Natural killer cell (primary cell): ENCODE measurements around the gene UROC1. TPM values are rescaled to one million over a fixed set of nuclear protein-coding genes. Genes with fewer than 3 reads are reported as not detected.

ENCODE experiments used
- ATAC-seq, 3 donors: fragments of 150-1000 bp in 2 of 3; fragments of 200-7000 bp in 1 of 3; cut with Tn5 transposase; 1 replicate in 1 of 3; 2 replicates in 2 of 3; pipeline ENCODE4 v1.10.0; 2021; ENCODE audit warnings: mild to moderate bottlenecking in 2 of 3, moderate library complexity in 2 of 3
- DNase-seq, 2 donors: peaks; one replicate each; pipeline versions ENCODE4 v3.0.0 to v3.0.0-alpha.2; 2013 to 2021; ENCODE audit warnings: mixed read lengths in 1 of 2
- H3K27ac ChIP-seq: one replicate; pipeline ENCODE4 v1.5.1; 2013; ENCODE audit warnings: mild to moderate bottlenecking, low read length
- H3K27me3 ChIP-seq: one replicate; pipeline ENCODE4 v1.6.1; 2013; ENCODE audit warnings: low read length; ENCODE audit not compliant: control insufficient read depth, insufficient read depth
- H3K36me3 ChIP-seq: one replicate; pipeline ENCODE4 v1.6.1; 2013; ENCODE audit warnings: low read length; ENCODE audit not compliant: control insufficient read depth, insufficient read depth
- H3K4me1 ChIP-seq: one replicate; pipeline ENCODE4 v1.6.1; 2013; ENCODE audit warnings: low read length; ENCODE audit not compliant: control insufficient read depth, insufficient read depth
- H3K4me3 ChIP-seq: one replicate; pipeline ENCODE4 v1.5.1; 2013; ENCODE audit warnings: low read length
- H3K9me3 ChIP-seq: one replicate; pipeline ENCODE4 v1.6.1; 2013; ENCODE audit warnings: low read length; ENCODE audit not compliant: control insufficient read depth, insufficient read depth
- H3K27ac Mint-ChIP-seq, 2 donors: one replicate each; pipeline ENCODE4 v1.8.0; 2022; ENCODE audit warnings: mild to moderate bottlenecking in 2 of 2, mixed read lengths in 2 of 2, moderate library complexity in 1 of 2
- H3K27me3 Mint-ChIP-seq, 2 donors: one replicate each; pipeline ENCODE4 v1.8.0; 2022; ENCODE audit warnings: low read depth in 2 of 2, mixed read lengths in 2 of 2
- H3K36me3 Mint-ChIP-seq: one replicate; pipeline ENCODE4 v1.8.0; 2022; ENCODE audit warnings: mixed read lengths
- H3K4me1 Mint-ChIP-seq, 2 donors: one replicate each; pipeline ENCODE4 v1.8.0; 2022; ENCODE audit warnings: mixed read lengths in 2 of 2
- H3K4me3 Mint-ChIP-seq: one replicate; pipeline ENCODE4 v1.8.0; 2022; ENCODE audit warnings: mild to moderate bottlenecking, moderate library complexity, mixed read lengths
- H3K9me3 Mint-ChIP-seq, 2 donors: one replicate each; pipeline ENCODE4 v1.8.0; 2022; ENCODE audit warnings: mixed read lengths in 2 of 2
- WGBS: methylation state at CpG from one replicate; pipeline ENCODE4 v1.1.7; 2013; ENCODE audit warnings: missing lambda C conversion rate; ENCODE audit not compliant: insufficient coverage; 5-methylcytosine and 5-hydroxymethylcytosine counted together
- intact Hi-C: fragments of 100-400 bp; cut with micrococcal nuclease; formaldehyde crosslinking; loops from one replicate; pipeline ENCODE4 v1.14.2; 2022
- total RNA-seq, 4 donors: library from RNA; stranded (reverse); fragments of 120-200 nt in 1 of 4; gene quantifications; one replicate each; pipeline versions ENCODE4 v1.2.3 to v1.2.4, GENCODE V29; 2013 to 2022
- TF ChIP-seq, protein P1 (sequence below): fragments of 200-600 bp; IDR thresholded peaks from one replicate; pipeline ENCODE4 v1.8.0; 2022; ENCODE audit warnings: antibody characterized with exemption

Gene UROC1
- total RNA-seq, 3 donors from 2014 or later (not counting 1 experiment from before 2014, with no cell fraction given) = not detected

DNA sequence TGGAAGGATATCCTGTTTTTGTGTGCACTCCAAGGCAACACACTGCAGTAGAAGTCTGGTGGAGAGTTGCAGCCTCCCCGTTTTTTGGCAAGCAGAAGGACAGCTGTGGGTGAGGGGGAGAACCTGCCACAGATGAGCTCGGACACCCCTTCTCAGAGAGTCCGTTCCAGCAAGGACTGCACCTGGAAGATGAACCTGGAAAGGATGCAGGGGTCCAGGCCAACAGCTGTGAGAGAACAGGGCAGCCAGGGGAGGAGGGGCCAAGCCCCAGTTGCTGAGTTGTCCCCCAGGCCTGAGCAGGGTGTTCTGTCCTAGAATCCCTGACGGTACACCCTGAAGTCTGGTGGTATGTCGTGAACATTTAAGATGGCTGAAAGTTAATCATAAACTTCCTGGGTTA is 72.1 kb downstream of the UROC1 start:
- H3K36me3 ChIP-seq = peaks cover 20% of the 10 kb centered on the region
- ATAC-seq = no peak
- H3K4me3 ChIP-seq = no peak overlapping the region
- no peak overlapping the region for H3K4me3 Mint-ChIP-seq
- no peak overlapping the region for H3K27ac Mint-ChIP-seq
- no peaks in the 10 kb centered on the region for H3K36me3 Mint-ChIP-seq
- no peaks in the 10 kb centered on the region for H3K27me3 Mint-ChIP-seq
- TF ChIP-seq, protein P1, sequence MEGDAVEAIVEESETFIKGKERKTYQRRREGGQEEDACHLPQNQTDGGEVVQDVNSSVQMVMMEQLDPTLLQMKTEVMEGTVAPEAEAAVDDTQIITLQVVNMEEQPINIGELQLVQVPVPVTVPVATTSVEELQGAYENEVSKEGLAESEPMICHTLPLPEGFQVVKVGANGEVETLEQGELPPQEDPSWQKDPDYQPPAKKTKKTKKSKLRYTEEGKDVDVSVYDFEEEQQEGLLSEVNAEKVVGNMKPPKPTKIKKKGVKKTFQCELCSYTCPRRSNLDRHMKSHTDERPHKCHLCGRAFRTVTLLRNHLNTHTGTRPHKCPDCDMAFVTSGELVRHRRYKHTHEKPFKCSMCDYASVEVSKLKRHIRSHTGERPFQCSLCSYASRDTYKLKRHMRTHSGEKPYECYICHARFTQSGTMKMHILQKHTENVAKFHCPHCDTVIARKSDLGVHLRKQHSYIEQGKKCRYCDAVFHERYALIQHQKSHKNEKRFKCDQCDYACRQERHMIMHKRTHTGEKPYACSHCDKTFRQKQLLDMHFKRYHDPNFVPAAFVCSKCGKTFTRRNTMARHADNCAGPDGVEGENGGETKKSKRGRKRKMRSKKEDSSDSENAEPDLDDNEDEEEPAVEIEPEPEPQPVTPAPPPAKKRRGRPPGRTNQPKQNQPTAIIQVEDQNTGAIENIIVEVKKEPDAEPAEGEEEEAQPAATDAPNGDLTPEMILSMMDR = no peak
- intact Hi-C loops = no loop called here
- H3K27me3 ChIP-seq = no peaks in the 10 kb centered on the region
- no peaks in the 10 kb centered on the region for H3K4me1 ChIP-seq
- H3K27ac ChIP-seq = no peak overlapping the region
- H3K9me3 Mint-ChIP-seq = no peaks in the 10 kb centered on the region
- peaks cover 7 to 9% of the 10 kb centered on the region in 2 donors for H3K4me1 Mint-ChIP-seq
- 95% methylated on average over 5 of the region's 5 CpGs for WGBS
- no peak for DNase-seq
- no peaks in the 10 kb centered on the region for H3K9me3 ChIP-seq

DNA sequence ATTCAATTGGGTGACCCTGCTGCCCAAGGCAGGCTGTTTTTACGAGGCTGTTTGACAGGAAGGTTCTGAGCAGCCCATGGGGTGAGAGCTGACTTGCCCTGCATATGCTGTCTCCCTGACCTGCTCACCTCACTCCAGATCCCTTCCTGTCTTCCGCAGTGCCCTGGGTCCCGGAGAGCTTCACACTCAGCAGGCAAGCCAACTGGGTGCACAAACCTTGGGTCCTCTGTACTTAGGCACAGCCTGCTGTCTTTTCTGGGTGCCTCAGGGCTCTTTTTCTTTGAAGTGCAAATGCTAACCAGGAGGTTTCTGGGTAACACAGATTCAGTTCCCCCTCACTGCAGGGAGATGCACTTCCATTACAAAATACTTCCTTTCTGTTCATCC is 74.7 kb downstream of the UROC1 start:
- Mint-ChIP-seq H3K27me3 (no peaks in the 10 kb centered on the region), H3K36me3 (no peaks in the 10 kb centered on the region), H3K4me3 (no peak overlapping the region), H3K9me3 (no peaks in the 10 kb centered on the region), H3K4me1 (peaks cover 7 to 9% of the 10 kb centered on the region in 2 donors), H3K27ac (no peak overlapping the region)
- Histone ChIP-seq H3K36me3 (peaks cover 20% of the 10 kb centered on the region), H3K4me3 (no peak overlapping the region), H3K9me3 (no peaks in the 10 kb centered on the region), H3K4me1 (no peaks in the 10 kb centered on the region), H3K27ac (no peak overlapping the region), H3K27me3 (no peaks in the 10 kb centered on the region)
- 98% methylated on average over 3 of the region's 3 CpGs for WGBS
- DNase-seq (no peak), ATAC-seq (no peak)
- intact Hi-C loops = no loop called here
- TF ChIP-seq, protein P1 = no peak

DNA sequence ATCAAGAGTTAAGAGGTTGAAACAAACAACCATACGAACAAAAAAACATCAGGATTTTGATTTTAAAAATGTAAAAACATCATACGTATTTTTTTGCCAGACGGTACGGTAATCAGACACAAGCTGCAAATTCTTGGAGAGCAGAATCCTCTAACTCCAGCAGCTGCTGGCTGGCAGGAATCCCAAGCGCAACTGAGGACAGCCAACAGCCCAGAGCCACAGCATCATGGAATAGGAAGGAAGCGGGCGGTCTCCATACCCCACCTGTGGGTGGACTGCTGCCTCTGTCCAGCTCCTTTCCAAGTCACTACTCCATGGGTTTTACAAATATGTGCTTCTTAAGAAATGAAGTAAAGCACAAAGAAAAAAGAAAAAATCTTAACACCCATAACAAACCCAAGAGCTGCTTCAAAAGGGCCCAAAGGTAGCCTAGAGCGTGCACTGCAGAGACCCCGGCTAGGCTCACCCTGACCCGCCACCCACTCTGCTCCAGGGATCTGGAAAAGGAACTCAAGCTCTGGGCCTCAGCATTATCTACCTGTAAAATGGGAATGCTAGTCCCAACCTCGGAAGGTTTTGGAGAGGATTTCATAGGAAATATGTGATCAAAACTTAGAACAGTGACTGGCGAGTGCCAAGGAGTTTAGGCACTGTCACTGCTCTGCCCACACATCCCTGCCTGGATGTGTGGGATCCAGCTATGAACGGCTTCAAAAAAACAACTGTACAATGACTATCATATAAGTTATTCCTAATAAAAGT is 75.3 kb downstream of the UROC1 start:
- intact Hi-C loops = no loop called here
- Histone ChIP-seq H3K36me3 (peaks cover 23% of the 10 kb centered on the region), H3K27ac (no peak overlapping the region), H3K4me1 (no peaks in the 10 kb centered on the region), H3K27me3 (no peaks in the 10 kb centered on the region), H3K9me3 (no peaks in the 10 kb centered on the region), H3K4me3 (no peak overlapping the region)
- DNase-seq (no peak), ATAC-seq (no peak)
- H3K4me1 Mint-ChIP-seq = peaks cover 3 to 4% of the 10 kb centered on the region in 2 donors
- H3K36me3 Mint-ChIP-seq = no peaks in the 10 kb centered on the region
- 98% methylated on average over 12 of the region's 13 CpGs for WGBS
- H3K4me3 Mint-ChIP-seq = no peak overlapping the region
- H3K27me3 Mint-ChIP-seq = no peaks in the 10 kb centered on the region
- TF ChIP-seq, protein P1 = no peak
- no peak overlapping the region for H3K27ac Mint-ChIP-seq
- H3K9me3 Mint-ChIP-seq = no peaks in the 10 kb centered on the region
